K562 (cell line): ENCODE data around the gene YPEL1. TPM values are rescaled to one million over a fixed set of nuclear protein-coding genes. Genes with fewer than 3 reads are reported as not detected.

ENCODE experiments used
- ATF7 ChIP-seq: fragments of 450-650 bp; IDR thresholded peaks from 2 replicates; pipeline ENCODE4 v1.7.1; 2014; ENCODE audit warnings: mild to moderate bottlenecking, moderate library complexity
- CBX2 ChIP-seq: fragments of 200-600 bp; sonication (generic); IDR thresholded peaks from one replicate; pipeline ENCODE4 v1.6.1; 2012; ENCODE audit warnings: mild to moderate bottlenecking, low read length, inconsistent platforms; ENCODE audit not compliant: insufficient read depth, poor library complexity, severe bottlenecking
- CBX3 ChIP-seq, 2 experiments: IDR thresholded peaks; 1 replicate in 1 of 2; 2 replicates in 1 of 2; pipeline ENCODE4 v1.6.1; 2012; ENCODE audit warnings: inconsistent platforms in 2 of 2, low read length in 2 of 2, borderline replicate concordance in 1 of 2, control low read depth in 1 of 2
- HDAC3 ChIP-seq: fragments of 450-650 bp; IDR thresholded peaks from 2 replicates; pipeline ENCODE4 v1.6.1; 2018; ENCODE audit warnings: borderline replicate concordance, mild to moderate bottlenecking, moderate library complexity; ENCODE audit not compliant: partially characterized antibody
- HMGN3 ChIP-seq: IDR thresholded peaks from 2 replicates; pipeline ENCODE4 v1.6.1; 2011; ENCODE audit warnings: borderline replicate concordance, low read depth, mild to moderate bottlenecking, mixed read lengths, low read length; ENCODE audit not compliant: insufficient read length; ENCODE audit errors: extremely low read depth
- MCM3 ChIP-seq: fragments of 450-650 bp; IDR thresholded peaks from 2 replicates; pipeline ENCODE4 v1.6.1; 2016
- NR4A1 ChIP-seq, 2 experiments: fragments of 250-450 bp in 1 of 2; fragments of 450-650 bp in 1 of 2; sonication (Bioruptor Pico) in 1 of 2; IDR thresholded peaks; 2 replicates each; pipeline versions ENCODE4 v1.4.0 to v1.6.1; 2016 to 2020; ENCODE audit warnings: mild to moderate bottlenecking in 2 of 2, missing compliant biosample characterization in 1 of 2, missing genetic modification characterization in 1 of 2, moderate library complexity in 1 of 2
- PHB2 ChIP-seq: fragments of 450-650 bp; IDR thresholded peaks from 2 replicates; pipeline ENCODE4 v1.6.1; 2017; ENCODE audit warnings: low read depth
- PTBP1 ChIP-seq: fragments of 200-400 bp; formaldehyde crosslinking; IDR thresholded peaks from 2 replicates; pipeline ENCODE4 v1.6.1; 2017; ENCODE audit warnings: low read depth, low read length
- SIX5 ChIP-seq, 2 experiments: IDR thresholded peaks; 2 replicates each; pipeline ENCODE4 v1.6.1; 2011; ENCODE audit warnings: low read length in 2 of 2, borderline replicate concordance in 1 of 2, low read depth in 1 of 2, mild to moderate bottlenecking in 1 of 2, moderate library complexity in 1 of 2; ENCODE audit not compliant: insufficient read depth in 1 of 2
- SMARCA4 ChIP-seq: fragments of 450-650 bp; IDR thresholded peaks from 2 replicates; pipeline ENCODE4 v1.6.1; 2016
- ZBTB1 ChIP-seq: sonication (generic); formaldehyde crosslinking; IDR thresholded peaks from 2 replicates; pipeline ENCODE4 v1.8.1; 2023; ENCODE audit warnings: missing genetic modification reagents, low read depth, mild to moderate bottlenecking, borderline replicate concordance
- ZNF143 ChIP-seq: sonication (generic); formaldehyde crosslinking; IDR thresholded peaks from 2 replicates; pipeline ENCODE4 v1.9.0; 2022; ENCODE audit warnings: mild to moderate bottlenecking, missing genetic modification reagents
- polyA plus RNA-seq, 8 experiments: library from polyadenylated mRNA; depleted of rRNA in 4 of 8; stranded (reverse) in 5 of 8; unstranded in 3 of 8; fragments of >200 nt; fragmentation: Nextera tagmentation in 2 of 8; fragmentation: Illumina TruSeq in 1 of 8; extraction: Ambion mirVana in 2 of 8; extraction: Trizol in 1 of 8; gene quantifications; 2 replicates each; pipeline versions ENCODE4 v1.2.1 to v1.2.3, GENCODE V29; 2011 to 2014; ENCODE audit warnings: inconsistent platforms in 1 of 8, missing spikeins in 1 of 8
- total RNA-seq, 7 experiments: library from RNA; depleted of rRNA in 6 of 7; stranded (reverse); fragments of >200 nt in 6 of 7; fragmentation: Illumina TruSeq in 2 of 7; extraction: Trizol in 2 of 7; gene quantifications; 2 replicates each; pipeline versions ENCODE4 v1.2.1 to v1.2.3, GENCODE V29; 2011 to 2021; ENCODE audit warnings: low replicate concordance in 1 of 7
- TF ChIP-seq, protein P1 (sequence below): fragments of 250-450 bp; sonication (Bioruptor Pico); IDR thresholded peaks from 2 replicates; pipeline ENCODE4 v1.8.0; 2021; ENCODE audit warnings: borderline replicate concordance, mild to moderate bottlenecking, moderate library complexity; ENCODE audit not compliant: poor library complexity, severe bottlenecking
- TF ChIP-seq, protein P2 (sequence below), 2 experiments: fragments of 450-650 bp in 1 of 2; IDR thresholded peaks; 2 replicates each; pipeline ENCODE4 v1.6.1; 2011 to 2017; ENCODE audit warnings: low read depth in 2 of 2, antibody characterized with exemption in 1 of 2, borderline replicate concordance in 1 of 2, low read length in 1 of 2, mild to moderate bottlenecking in 1 of 2, mixed read lengths in 1 of 2; ENCODE audit not compliant: control insufficient read depth in 1 of 2
- TF ChIP-seq, protein P3 (sequence below): fragments of 450-650 bp; IDR thresholded peaks from 2 replicates; pipeline ENCODE4 v1.6.1; 2014; ENCODE audit warnings: low read depth, mild to moderate bottlenecking, moderate library complexity, borderline replicate concordance
- TF ChIP-seq, protein P4 (sequence below): fragments of 450-650 bp; formaldehyde crosslinking; IDR thresholded peaks from 2 replicates; pipeline ENCODE4 v1.4.0; 2020; ENCODE audit warnings: mild to moderate bottlenecking, moderate library complexity
- TF ChIP-seq, protein P5 (sequence below): conservative IDR thresholded peaks from 2 replicates; pipeline ENCODE4 v1.6.1; 2011; ENCODE audit warnings: low read depth, mild to moderate bottlenecking, low read length; ENCODE audit not compliant: control insufficient read depth

The YPEL1 gene
- total and polyA plus RNA-seq, 9 of the 15 experiments (the other 6 are each of a cell fraction or from before 2014, with no cell fraction given): 0.07 to 2.2 (median 0.46) TPM

DNA sequence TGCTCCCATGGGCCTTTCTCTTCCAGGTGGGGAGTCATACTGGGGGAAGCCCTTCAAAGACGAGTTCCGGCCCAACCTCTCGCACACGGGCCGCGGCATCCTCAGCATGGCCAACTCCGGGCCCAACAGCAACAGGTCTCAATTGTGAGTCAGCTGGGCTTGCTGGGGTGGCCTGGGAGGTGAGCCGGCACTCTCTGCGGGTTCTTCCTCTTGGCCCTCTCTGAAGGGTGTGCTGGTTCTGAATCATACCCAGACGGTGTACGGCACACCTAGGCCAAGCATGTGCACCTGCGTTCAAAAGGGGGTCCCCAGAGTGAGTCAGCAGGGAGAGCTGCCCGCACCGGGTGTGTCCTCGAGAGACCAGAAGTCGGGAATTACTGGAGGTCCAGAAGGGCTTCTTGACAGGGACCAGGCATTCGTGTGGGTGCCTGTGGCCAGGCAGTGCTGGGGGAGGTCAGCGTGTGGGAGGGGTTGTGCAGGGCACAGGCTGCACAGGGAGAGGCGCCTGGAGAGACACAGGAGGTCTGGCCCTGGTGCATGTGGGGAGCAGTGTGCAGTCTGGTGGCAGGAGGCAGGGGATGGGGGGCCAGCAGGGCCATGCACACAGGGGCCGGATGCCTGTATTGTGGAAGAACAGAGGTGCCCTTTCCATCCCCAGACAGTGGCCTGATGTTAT, 46.8 kb downstream of the YPEL1 start (continued):
- TF ChIP-seq HDAC3 (no peak), PHB2 (no peak), ZNF143 (no peak), SMARCA4 (no peak), NR4A1 (CRISPR knock-in tag; IDR thresholded peaks at IDR 0.05) (0 out of 2 replicates have a peak, but pooled peaks have one; percentile 59), NR4A1 (tag; IDR thresholded peaks at IDR 0.05) (0 out of 2 replicates have a peak, but pooled peaks have one; percentile 24), MCM3 (no peak), ATF7 (no peak), ZBTB1 (CRISPR knock-in tag) (peak; percentile 55; the same call in 1 of the 2 replicates), PTBP1 (no peak), SIX5 (IDR thresholded peaks at IDR 0.05; ENCODE audit: borderline replicate concordance in 1 of 2, insufficient read depth in 1 of 2, low read depth in 1 of 2, low read length in 2 of 2) (no peak), HMGN3 (peak; percentile 42), CBX3 (IDR thresholded peaks at IDR 0.05; ENCODE audit: borderline replicate concordance in 1 of 2, low read length in 2 of 2) (no peak), CBX2 (no peak)
- TF ChIP-seq, protein P1, sequence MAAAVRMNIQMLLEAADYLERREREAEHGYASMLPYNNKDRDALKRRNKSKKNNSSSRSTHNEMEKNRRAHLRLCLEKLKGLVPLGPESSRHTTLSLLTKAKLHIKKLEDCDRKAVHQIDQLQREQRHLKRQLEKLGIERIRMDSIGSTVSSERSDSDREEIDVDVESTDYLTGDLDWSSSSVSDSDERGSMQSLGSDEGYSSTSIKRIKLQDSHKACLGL: no peak
- TF ChIP-seq, protein P2, sequence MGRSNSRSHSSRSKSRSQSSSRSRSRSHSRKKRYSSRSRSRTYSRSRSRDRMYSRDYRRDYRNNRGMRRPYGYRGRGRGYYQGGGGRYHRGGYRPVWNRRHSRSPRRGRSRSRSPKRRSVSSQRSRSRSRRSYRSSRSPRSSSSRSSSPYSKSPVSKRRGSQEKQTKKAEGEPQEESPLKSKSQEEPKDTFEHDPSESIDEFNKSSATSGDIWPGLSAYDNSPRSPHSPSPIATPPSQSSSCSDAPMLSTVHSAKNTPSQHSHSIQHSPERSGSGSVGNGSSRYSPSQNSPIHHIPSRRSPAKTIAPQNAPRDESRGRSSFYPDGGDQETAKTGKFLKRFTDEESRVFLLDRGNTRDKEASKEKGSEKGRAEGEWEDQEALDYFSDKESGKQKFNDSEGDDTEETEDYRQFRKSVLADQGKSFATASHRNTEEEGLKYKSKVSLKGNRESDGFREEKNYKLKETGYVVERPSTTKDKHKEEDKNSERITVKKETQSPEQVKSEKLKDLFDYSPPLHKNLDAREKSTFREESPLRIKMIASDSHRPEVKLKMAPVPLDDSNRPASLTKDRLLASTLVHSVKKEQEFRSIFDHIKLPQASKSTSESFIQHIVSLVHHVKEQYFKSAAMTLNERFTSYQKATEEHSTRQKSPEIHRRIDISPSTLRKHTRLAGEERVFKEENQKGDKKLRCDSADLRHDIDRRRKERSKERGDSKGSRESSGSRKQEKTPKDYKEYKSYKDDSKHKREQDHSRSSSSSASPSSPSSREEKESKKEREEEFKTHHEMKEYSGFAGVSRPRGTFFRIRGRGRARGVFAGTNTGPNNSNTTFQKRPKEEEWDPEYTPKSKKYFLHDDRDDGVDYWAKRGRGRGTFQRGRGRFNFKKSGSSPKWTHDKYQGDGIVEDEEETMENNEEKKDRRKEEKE (IDR thresholded peaks at IDR 0.05; ENCODE audit: borderline replicate concordance in 1 of 2, control insufficient read depth in 1 of 2, low read depth in 2 of 2, low read length in 1 of 2): no peak
- TF ChIP-seq, protein P3, sequence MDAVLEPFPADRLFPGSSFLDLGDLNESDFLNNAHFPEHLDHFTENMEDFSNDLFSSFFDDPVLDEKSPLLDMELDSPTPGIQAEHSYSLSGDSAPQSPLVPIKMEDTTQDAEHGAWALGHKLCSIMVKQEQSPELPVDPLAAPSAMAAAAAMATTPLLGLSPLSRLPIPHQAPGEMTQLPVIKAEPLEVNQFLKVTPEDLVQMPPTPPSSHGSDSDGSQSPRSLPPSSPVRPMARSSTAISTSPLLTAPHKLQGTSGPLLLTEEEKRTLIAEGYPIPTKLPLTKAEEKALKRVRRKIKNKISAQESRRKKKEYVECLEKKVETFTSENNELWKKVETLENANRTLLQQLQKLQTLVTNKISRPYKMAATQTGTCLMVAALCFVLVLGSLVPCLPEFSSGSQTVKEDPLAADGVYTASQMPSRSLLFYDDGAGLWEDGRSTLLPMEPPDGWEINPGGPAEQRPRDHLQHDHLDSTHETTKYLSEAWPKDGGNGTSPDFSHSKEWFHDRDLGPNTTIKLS: no peak
- TF ChIP-seq, protein P4, sequence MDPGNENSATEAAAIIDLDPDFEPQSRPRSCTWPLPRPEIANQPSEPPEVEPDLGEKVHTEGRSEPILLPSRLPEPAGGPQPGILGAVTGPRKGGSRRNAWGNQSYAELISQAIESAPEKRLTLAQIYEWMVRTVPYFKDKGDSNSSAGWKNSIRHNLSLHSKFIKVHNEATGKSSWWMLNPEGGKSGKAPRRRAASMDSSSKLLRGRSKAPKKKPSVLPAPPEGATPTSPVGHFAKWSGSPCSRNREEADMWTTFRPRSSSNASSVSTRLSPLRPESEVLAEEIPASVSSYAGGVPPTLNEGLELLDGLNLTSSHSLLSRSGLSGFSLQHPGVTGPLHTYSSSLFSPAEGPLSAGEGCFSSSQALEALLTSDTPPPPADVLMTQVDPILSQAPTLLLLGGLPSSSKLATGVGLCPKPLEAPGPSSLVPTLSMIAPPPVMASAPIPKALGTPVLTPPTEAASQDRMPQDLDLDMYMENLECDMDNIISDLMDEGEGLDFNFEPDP (CRISPR knock-in tag): 0 out of 2 replicates have a peak, but pooled peaks have one; percentile 3
- TF ChIP-seq, protein P5, sequence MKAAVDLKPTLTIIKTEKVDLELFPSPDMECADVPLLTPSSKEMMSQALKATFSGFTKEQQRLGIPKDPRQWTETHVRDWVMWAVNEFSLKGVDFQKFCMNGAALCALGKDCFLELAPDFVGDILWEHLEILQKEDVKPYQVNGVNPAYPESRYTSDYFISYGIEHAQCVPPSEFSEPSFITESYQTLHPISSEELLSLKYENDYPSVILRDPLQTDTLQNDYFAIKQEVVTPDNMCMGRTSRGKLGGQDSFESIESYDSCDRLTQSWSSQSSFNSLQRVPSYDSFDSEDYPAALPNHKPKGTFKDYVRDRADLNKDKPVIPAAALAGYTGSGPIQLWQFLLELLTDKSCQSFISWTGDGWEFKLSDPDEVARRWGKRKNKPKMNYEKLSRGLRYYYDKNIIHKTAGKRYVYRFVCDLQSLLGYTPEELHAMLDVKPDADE: 0 out of 2 replicates have a peak, but pooled peaks have one; percentile 44
